NCI-H1092 treated with DMSO at 0.1 percent for 48 hours (cell line): ENCODE results near the gene SLC12A7.
"Not testable (repeated sequence)": the region's sequence is repeated elsewhere in the genome, so short reads cannot be mapped to it uniquely, and the experiment has no call there.

Source experiments
- DNase-seq: peaks from one replicate; lab custom pipeline; 2025; lab: John Stamatoyannopoulos, UW

SLC12A7 gene

DNA sequence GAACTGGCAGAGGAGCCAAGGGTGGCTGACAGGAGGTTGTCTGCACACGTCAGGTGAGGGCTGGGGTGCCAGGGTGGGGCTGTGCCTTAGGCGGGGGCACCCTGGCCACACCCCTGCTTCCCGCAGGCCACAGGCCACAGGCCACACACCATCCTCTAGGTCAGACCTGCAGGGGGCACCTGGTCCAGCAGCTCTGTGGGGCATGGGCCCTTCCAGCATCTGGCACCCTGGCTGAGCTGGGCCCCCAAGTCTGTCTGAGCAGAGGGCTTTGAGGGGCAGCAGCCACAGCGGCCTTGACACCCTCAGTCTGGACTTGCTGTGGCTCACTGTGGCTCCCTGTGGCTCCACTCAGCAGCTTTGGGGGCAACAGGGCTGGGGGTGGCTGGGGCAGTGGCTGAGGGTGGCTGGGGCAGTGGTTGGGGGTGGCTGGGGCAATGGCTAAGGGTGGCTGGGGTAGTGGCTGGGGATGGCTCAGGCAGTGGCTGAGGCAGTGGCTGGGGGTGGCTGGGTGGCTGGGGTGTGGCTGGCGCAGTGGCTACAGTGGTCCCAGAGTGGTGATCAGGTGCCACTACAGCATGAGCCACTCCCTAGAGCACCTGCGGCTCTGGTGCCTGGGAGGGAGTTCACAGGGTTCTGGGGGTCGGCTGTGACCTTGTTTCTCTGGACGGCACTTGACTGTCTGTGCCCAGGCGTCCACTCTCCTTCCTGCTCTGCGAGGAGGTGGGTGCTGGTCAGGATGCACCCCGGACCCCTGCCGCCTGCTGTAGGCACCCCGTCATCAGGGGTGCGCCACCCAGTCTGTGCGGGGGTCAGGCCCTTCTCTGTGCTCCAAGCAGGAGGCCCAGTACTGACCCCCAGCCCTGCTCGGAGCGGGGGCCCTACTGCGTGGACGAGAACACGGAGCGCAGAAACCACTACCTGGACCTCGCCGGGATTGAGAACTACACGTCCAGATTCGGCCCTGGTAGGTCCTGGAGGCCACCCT lies 76.2 kb downstream of the SLC12A7 start:
- DNase-seq: no peak

DNA sequence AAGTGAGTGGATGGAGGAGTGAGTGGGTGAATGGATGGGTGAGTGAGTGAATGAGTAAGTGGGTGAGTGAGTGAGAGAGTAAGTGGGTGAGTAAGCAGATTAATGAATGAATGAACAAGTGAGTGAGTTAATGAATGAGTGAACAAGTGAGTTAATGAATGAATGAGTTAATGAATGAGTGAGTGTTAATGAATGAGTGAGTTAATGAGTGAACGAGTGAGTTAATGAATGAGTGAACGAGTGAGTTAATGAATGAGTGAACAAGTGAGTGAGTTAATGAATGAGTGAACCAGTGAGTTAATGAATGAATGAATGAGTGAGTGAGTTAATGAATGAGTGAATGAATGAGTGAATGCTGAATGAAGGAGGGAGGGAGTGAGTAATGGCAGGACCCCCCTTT lies 76.9 kb downstream of the SLC12A7 start:
- no peak for DNase-seq

DNA sequence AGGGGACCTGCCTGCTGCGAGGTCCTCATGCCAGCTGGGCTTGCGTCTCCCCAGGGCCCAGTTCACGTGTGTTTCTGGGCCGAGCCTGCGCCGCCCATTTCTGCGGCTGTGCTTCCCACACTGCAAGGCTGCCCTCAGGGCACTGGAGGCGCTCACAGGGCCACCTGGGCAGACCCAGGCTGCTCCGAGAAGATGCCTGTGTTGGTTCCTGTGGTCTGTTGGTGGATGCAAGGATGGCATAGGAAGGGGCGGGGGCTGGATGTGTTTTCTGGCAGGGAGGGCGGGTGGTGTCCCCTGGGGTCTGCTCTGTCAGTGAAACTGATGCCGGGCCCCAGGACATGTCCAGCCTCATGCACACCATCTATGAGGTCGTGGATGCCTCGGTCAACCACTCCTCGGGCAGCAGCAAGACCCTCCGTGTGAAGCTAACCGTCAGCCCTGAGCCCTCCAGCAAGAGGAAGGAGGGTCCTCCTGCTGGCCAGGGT lies 77.4 kb downstream of the SLC12A7 start:
- DNase-seq: no peak

DNA sequence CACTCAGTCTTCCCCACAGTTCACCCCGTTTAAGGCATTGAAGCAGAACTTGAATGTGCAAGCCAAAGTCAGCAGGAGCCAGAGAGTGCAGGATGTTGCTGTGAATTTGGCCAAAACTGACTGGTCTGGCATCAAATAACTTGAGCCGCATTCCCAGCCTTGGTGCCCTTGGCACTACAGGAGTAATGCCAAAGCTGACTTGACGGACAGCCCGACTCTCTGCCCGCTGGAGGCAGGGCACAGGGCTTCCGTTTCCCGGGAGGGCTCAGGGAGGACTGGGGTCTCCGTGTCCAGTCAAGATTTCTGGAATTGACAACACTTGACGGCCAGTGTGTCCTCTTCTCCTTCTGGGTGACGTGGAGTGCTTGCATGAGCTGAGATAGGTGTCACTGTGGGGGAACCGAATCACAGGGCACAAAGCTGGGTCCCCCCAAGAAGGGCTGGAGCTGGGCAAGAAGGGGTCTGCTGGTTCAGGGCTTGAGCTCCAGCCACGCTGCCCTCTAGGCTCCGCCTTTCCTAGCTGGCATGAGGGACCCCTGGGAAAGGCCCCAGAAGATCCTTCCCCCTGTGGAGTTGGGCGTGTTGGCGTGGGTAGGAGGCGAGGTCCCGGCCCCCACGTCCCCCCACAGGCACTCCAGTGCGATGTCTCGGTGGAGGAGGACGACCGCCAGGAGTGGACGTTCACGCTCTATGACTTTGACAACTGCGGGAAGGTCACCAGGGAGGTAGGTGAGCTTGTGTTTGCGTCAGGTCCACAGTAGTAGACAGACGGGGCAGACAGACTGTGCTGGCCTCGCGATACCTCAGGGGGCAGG lies 78.0 kb downstream of the SLC12A7 start:
- no peak for DNase-seq

DNA sequence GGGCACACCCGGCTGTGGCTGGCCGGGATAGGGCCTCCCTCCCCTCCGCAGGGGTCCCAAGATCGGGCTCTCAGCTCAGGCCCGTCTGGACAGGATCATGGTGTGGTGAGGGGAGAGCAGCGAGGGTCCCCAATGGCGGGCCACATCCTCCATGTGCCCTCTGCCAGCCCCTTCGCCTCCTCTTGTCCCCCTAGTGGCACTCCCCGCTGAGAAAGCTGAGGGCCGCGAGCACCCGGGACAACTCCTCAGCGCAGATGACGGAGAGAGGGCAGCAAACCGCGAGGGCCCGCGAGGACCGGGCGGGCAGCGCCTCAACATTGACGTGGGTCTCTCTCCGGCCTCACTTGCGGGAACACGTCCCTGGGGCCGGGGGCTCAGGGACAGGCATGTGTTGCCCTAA lies 78.7 kb downstream of the SLC12A7 start:
- no peak for DNase-seq

DNA sequence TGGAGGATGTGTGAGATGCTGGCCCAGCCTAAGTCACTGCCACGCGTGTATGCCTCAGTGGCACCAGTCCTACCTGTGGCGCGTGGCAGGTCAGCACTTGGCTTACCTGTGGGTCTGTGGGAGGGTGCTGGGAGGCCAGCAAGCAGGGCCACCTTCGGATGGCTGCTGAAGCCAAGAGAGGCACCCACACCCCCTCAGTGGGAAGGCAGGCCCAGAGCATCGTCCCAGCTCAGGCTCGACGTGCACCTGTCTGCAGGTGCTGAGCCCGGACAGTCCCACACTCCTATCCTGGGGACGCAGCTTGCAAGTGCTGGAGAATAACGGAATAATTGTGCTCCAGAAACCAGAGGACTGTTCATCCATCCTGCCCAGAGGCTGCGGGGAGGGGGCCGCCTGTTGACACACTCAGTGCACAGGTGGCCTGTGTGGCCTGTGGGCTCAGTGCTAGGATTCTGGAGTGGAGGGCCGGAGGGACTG lies 79.3 kb downstream of the SLC12A7 start:
- DNase-seq: no peak

DNA sequence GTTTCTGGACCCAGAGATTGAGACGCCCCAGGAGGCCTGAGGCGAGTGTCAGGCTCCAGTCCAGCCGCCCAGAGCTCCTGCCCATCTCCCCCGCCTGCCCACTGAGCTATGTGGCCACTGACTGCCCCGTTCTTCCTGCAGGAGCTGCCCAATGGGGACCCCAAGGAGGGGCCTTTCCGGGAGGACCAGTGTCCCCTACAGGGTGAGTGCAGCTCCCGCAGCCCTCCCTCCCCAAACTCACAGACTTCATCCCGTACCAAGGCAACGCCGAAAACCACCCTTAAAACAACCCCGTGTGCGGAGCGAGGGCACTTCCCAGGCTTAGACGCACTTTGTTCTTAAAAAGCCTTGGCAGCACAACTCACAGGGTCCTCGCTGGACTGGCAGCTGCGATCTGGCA lies 79.9 kb downstream of the SLC12A7 start:
- DNase-seq: no peak

DNA sequence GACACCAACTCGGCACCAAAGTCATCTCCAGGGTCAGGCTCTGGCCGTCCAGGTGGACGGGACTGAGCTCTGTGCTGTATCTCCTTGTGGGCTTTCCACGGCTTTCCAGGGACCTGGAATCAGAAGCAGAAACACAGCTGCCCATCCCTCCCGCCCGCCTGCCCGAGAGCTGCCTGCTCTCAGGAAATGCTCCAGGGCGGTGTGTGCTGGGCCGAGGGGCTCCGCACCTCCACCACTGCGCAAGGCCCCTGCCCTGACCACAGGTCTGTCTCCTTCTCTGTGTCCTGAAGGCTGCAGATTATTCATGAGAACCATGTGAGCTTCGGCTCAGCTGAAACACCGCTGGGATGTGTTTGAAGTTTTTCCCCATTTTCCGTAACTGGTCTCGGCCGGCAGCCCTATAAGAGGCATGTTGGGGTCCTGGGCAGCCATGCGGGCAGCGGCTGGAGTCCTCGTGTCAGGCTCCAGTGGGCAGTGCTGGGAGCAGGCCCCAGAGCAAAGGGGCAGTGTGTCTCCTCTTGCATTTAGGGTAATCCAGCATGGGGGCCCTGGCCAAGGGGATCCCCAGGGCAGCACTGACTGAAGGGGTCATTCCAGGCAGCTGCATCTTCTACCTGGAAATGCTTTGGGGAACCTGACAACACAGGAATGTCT lies 80.4 kb downstream of the SLC12A7 start:
- no peak for DNase-seq

DNA sequence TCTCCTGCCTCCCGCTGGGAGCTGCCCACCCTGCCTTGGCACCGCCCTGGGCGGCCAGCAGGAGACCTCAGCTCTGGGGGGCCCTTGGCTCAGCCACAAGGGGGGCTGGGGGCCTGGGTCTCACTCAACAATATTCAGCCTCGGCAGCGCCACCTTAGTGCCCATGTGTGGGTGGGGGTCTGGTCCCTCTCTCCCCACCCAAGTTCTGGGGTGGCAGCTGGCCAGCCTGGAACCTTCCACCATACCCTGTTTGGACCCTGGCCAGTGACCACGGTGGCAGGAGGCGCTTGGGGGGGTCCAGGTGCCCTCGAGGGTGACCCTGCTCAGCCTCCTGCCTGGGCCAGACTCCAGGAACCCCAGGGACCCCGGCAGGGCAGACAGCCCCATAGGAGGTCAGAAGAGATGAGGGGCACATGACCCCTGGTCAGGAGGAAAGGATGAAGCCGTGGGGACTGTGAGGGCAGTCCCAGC lies 81.0 kb downstream of the SLC12A7 start:
- DNase-seq: no peak

DNA sequence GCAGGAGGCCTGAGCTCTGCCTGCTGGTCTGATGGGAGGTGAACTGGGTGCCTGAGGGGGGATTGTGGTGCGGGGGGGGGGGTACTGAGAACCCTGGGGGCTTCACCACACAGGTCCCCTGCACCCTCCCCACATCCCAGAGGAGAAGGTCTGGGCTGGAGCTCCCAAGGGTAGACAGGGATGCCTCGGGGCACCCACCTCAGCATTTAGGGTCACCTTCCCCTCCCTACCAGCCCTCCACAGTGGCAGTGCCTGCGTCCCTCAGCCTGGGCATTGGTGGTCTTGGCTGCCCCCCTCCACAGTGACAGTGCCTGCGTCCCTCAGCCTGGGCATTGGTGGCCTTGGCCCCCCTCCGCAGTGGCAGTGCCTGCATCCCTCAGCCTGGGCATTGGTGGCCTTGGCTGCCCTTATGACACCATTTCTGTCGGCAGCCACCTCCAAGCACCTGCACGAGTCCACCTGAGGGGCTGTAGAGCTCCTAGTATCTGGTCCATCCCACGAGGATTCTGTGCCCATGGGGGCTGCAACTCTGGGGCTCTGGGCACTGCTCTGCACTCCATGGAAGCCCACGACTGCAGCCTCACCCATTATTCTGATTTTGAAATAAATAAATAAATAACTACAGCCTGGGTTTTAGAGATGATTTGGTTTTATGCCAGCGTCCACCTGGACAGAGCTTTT lies 81.8 kb downstream of the SLC12A7 start:
- DNase-seq: no peak

DNA sequence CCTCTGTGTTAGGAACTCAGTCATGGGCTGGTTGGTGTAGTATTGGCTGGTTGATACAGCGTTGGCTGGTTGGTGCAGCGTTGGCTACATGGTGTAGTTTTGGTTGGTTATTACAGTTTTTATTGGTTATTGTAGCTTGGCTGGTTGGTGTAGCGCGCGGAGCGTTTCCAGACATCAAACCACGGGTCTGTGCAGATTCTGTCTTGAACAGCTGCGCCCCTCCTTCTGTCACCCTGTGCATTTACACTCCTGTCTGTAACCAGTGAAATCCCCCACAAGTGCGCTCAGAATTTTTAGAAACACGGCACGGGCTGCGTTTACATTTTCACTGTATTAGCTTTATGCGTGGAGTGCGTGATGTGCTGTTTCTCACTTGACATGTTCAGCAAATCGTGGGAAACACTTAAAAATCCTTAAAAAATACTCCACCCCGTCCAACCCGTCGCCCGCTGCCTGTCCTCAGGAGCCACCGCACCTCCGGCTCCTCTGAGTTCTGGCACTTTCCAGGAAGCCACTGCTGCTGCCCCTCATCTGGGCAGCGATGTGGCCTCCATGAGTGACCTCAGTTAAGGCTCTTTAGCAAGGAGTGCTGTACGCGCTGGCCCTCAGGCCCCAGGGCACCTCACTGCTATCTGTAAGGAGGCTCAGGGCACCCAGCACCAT lies 82.5 kb downstream of the SLC12A7 start:
- DNase-seq: no peak

DNA sequence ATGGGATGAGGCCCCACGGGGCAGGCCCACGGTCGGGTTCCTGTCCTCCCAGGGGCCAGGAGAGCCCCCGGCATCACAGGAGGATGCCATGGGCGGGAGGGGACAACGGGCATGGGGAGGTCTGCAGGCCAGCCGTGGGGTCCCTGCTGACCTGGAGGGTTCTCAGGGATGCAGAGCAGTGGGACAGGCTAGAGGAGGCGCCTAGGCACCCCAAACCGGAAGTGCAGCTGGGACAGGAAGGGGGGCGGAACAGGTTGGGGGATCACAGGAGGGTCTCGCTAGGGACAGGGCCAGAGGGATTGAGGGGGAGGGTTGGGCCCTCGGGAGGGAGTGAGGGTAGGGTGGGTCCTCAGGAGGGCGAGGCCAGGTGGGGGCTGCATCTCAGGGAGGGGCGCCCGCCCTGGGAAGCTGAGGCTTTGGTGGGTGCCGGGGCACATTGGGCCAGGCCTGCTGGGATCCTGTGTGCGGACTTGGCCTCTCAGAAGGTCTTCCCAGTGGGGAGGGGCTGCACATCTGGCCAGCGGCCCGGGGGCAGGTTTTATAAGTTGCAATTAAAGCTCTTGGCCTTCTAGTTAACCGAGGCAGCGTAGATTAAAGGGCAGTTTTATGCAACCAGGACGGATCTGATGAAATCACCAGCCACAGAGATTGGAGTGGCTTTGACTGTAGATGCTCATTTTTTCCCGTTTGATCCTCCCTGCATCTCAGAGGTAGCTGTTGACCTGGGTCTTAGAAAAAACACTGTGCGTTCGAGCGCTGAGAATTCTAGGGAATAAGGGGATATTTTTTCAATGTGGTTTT lies 83.2 kb downstream of the SLC12A7 start:
- no peak for DNase-seq

DNA sequence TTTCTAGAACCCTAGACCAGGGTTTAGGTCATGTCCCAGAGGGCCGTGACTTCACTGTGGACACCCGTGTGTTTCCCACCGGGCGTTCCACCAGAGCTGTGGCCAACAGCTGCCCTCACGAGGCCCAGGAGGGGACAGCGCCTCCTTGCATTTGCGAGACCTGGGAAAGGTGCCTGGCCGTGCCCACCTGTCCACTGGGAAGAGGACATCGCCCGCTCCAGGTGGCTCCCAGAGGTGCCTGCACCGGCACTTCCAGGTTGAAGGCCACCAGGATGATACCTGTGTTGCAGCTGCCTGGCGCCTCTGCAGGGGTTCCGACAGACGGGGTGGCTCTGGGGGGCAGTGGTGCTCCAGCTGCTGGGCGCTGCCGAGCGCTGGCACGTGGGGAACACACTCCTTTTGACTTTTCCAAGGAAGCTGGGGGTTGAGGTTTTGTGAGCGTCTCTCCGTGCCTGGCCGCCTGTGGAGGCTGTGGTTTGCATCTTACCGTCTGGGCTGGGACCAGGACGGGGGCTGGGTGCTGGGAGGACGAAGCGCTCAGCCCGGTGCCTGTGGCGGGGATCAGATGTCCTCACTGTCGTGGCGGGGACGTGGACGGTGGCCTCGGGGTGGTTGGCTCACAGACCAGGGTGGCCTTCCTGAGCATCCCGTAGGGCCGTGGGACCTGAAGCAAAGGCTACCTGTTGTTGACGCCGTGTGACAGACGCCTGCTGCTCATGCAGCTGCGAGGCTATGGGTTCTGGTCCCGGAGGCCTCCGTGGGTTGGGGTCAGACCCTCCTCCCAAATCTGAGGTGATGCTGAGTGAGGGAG lies 84.0 kb downstream of the SLC12A7 start:
- no peak for DNase-seq

DNA sequence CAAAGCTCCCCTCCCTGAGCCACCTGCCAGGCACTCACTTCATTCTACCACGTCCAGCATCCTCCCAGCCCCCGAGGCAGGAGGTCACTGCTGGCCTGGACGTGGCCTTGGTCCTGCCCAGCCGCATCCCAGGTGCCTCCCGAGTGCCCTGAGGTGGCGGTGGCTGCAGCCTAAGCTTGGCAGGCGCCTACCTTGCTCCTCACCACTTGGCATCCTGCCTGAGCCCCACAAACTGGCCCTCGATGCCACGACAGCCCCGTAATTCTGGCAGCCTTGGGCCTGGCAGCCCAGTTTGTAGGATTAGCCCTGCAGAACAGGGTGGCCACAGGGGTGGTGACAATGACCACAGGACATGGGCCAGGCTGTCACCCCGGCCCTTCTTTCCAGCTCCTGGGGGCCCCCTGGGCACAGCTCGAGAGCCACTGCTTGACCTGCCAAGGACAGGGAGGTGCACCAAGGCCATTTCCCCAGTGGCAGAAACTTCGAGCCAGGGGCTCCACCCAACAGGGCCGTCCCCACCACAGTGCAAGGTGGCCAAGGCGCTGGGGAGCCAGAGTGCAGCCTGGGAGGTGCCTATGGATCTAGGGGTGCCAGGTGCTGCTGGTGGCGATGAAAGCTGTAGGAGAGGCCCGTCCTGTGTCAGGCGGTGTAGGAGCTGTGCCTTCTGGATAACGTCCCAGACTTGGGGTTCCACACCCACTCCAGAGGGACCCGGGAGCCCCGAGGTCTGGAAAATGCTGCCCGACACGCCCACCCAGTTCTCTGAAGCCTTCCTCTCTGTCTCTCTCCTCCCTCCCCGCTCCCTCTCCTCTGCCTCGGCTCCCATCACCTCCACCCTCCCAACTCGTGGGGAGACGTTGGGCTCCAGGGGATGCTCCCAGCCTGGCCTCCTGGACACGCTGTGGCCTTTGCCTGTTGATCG lies 84.9 kb downstream of the SLC12A7 start:
- no peak for DNase-seq

DNA sequence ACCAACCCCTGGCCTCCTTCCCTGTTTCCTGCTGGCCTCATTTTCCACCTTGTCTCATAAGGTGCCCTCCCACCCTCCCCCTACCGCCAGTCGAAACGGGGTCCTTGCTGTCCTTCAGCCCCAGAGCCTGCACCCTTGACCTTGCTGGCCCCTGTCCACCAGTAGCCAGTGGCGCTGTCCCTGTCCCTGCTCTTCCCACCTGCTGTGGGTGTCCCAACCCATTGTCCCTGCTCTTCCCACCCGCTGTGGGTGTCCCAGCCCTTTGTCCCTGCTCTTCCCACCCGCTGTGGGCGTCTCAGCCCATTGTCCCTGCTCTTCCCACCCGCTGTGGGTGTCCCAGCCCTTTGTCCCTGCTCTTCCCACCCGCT lies 89.9 kb downstream of the SLC12A7 start:
- DNase-seq: not testable (repeated sequence)

DNA sequence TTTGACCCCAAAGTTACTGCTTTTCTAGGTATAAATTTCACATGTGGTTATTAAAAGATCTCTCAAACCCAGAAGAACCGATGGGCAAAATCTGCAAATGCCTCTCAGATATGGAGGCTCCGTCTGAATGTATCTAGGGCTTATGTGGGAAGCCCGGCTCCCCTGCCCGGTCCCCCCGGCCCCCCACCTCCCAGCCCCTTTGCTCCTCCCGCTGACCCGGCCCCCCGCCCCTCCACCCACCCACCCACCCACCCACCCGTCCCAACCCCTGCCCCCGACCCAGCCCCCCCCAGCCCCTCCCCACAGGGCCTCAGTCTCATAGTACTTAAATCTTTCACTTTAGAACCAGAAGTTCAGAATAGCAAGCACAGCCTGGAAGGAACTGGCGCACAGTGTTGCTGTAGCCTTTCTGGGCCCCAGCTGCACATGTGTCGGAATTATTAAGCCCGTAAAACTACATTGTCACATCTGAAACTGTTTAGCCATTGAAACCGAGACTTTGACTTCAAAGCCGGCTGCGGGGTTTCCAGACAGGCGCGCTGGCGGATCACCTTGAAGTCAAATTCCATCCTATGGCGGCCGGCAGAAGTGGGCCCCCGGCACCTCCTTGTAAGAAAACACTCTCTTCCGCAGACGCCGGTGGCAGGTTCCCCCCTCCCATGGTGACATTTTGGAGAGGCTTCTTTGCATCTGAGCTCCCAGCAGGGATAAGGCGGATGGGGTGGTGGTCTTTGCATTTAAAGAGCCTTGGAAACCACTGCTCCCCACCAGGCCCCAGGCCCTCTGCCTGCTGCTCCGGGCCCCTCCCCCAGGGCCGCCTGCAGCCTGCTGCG lies 90.5 kb downstream of the SLC12A7 start:
- DNase-seq: no peak

DNA sequence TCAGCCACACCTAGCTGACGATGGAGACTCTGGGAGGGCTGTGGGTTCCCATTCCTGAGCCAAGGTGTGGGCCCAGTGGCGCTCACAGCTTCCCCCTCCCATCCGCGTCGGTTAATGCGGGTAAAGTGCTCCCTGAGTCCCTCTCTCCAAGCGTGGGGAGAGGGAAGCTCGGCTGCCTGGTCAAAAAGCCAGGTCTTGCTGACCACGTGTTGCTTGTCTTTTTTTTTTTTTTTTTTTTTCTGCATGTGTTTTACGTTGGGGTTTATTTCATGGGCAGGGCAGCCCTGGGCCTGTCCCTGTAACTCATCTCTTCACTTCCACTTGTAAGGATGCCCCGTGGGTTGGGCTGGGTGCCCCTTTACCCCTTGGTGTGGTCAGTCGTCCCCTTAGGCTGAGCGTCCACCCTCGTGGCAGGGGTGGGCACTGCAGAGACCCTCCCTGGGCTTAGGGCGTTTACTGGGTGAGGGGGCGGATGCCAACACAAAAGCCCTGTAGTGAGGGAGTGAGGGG lies 91.4 kb downstream of the SLC12A7 start:
- DNase-seq: no peak
